GM12864 (cell line): ENCODE data around the gene NOG.

Experiments
- DNase-seq: peaks from one replicate; pipeline ENCODE4 v3.0.0-alpha.2; 2011; ENCODE audit warnings: low read depth
- H3K4me3 ChIP-seq: 2 replicates; pipeline ENCODE4 v1.5.1; 2011; ENCODE audit warnings: mild to moderate bottlenecking, low read depth, low read length, control low read depth
- CTCF ChIP-seq: IDR thresholded peaks from 2 replicates; pipeline ENCODE4 v1.5.1; 2011; ENCODE audit warnings: low read depth, mild to moderate bottlenecking, moderate library complexity, low read length, control low read depth, inconsistent platforms; ENCODE audit errors: missing control alignments

The NOG gene

GRCh38 chr17:56641373-56641772 is 47.9 kb downstream of the NOG start:
- DNase-seq: no peak
- TF ChIP-seq CTCF: no peak
- H3K4me3 ChIP-seq: no peak overlapping the region

GRCh38 chr17:56641894-56642293 is 48.4 kb downstream of the NOG start:
- no peak for DNase-seq
- no peak overlapping the region for H3K4me3 ChIP-seq
- no peak for TF ChIP-seq CTCF

- TF ChIP-seq CTCF: no peak
- no peak for DNase-seq
- H3K4me3 ChIP-seq: no peak overlapping the region
These were observed 48.9 kb downstream of the NOG start for GRCh38 chr17:56642424-56642823.
